Brain microvascular endothelial cell (primary cell): Measurements from ENCODE around the gene LATS2.

Source experiments
- DNase-seq: peaks from one replicate; pipeline ENCODE4 v3.0.0-alpha.2; 2020
- H3K27ac ChIP-seq: fragments of 250-450 bp; sonication (Bioruptor Pico); 2 replicates; pipeline ENCODE4 v1.5.1; 2020; ENCODE audit warnings: mild to moderate bottlenecking, moderate library complexity
- H3K27me3 ChIP-seq: fragments of 250-450 bp; sonication (Bioruptor Pico); replicated peaks from 2 replicates; pipeline ENCODE4 v1.5.1; 2020; ENCODE audit warnings: mild to moderate bottlenecking
- H3K36me3 ChIP-seq: fragments of 250-450 bp; sonication (Bioruptor Pico); replicated peaks from 2 replicates; pipeline ENCODE4 v1.5.1; 2020; ENCODE audit warnings: mild to moderate bottlenecking
- H3K4me3 ChIP-seq: 2 replicates; pipeline ENCODE4 v1.5.1; 2011; ENCODE audit warnings: low read depth, mild to moderate bottlenecking, control low read depth, low read length, moderate library complexity
- CTCF ChIP-seq: IDR thresholded peaks from 2 replicates; pipeline ENCODE4 v1.5.1; 2011; ENCODE audit warnings: low read depth, mild to moderate bottlenecking, moderate library complexity, low read length, control low read depth, inconsistent platforms; ENCODE audit errors: missing control alignments
- in situ Hi-C: cut with HindIII; loops from 2 replicates; pipeline ENCODE4 v1.10.0; 2017; ENCODE audit warnings: low sequenced_read_pairs, low pct_ligation_motif_present

Gene LATS2

DNA sequence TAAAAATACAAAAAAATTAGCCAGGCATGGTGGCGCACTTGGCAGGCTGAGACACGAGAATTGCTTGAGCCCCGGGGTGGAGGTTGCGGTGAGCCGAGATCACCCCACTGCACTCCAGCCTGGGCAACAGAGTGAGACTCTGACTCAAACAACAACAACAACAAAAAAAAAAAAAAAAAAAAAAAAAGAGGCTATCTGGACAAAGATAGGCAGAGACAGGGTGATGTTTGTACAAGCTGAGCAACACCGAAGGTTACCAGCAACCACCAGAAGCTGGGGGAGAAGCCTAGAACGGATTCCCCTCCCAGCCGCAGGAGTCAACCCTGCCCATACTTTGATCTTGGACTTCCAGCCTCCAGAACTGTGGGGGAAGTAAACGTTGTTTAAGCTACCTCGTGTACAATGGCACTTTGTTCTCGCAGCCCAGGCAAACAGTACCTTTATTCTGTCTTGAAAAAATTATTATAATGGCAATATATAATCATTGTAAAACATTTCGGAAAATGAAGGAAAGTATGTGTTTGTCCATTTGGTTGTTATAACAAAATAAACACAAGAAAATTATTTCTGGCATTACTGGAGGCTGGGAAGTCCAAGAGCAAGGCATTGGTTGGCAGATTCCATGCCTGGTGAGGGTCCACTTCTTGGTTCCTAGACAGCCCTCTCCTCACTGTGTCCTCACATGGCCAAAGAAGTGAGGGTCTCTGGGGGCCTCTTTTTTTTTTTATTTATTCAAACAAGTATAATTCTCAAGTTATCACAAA lies 39.8 kb upstream of the LATS2 start:
- no peak for TF ChIP-seq CTCF
- no peaks in the 10 kb centered on the region for H3K27me3 ChIP-seq
- H3K27ac ChIP-seq, result no peak overlapping the region
- no peaks in the 10 kb centered on the region for H3K36me3 ChIP-seq
- in situ Hi-C loops, result no loop called here
- DNase-seq, result no peak
- no peak overlapping the region for H3K4me3 ChIP-seq

DNA sequence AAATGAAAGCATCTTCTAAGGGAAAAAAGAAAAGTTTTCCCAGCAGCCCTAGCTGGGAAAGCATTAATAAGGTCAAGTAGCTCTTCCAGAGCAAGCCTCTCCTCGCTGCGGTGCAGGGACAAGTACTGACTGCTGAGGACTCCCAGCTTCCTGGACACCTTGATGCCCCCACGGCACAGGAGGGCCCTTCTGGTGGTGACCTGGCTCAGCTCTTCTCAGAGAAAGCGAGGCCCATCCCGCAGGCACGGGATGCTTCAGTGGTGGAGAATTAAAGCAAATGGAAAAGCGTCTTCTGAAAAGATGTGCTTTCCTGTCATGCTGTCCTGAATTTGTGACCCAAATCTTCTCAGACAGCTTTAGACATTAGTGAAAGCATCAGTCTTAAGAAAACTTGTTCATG lies 38.8 kb upstream of the LATS2 start:
- H3K27ac ChIP-seq, result no peak overlapping the region
- in situ Hi-C loops, result no loop called here

GRCh38 chr13:21095311-21095710 lies 33.9 kb upstream of the LATS2 start:
- Histone ChIP-seq H3K36me3 (no peaks in the 10 kb centered on the region), H3K27ac (no peak overlapping the region), H3K4me3 (no peak overlapping the region), H3K27me3 (no peaks in the 10 kb centered on the region)
- in situ Hi-C loops, result no loop called here
- DNase-seq, result no peak
- TF ChIP-seq CTCF, result no peak

More for the DNA sequence above, 38.8 kb upstream of the LATS2 start:
- Histone ChIP-seq H3K36me3 (no peaks in the 10 kb centered on the region), H3K4me3 (no peak overlapping the region), H3K27me3 (no peaks in the 10 kb centered on the region)
- DNase-seq, result no peak
- no peak for TF ChIP-seq CTCF

DNA sequence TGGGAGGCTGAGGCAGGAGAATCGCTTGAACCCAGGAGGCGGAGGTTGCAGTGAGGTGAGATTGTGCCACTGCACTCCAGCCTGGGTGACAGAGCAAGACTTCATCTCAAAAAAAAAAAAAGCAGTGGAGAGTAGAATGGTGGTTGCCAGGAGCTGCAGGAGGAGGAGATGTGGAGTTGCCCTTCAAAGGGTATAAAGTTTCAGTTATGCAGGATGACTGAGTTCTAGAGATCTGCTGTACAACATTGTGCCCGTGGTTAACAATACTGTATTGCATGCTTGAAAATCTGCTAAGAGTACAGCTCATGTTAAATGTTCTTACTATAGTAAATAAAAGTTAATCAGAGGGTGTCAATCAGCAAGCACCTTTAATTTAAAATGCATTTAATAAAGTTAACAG lies 28.4 kb upstream of the LATS2 start:
- in situ Hi-C loops, result no loop called here
- Histone ChIP-seq H3K27ac (no peak overlapping the region), H3K36me3 (no peaks in the 10 kb centered on the region), H3K27me3 (no peaks in the 10 kb centered on the region), H3K4me3 (no peak overlapping the region)
- DNase-seq, result no peak
- TF ChIP-seq CTCF, result no peak

DNA sequence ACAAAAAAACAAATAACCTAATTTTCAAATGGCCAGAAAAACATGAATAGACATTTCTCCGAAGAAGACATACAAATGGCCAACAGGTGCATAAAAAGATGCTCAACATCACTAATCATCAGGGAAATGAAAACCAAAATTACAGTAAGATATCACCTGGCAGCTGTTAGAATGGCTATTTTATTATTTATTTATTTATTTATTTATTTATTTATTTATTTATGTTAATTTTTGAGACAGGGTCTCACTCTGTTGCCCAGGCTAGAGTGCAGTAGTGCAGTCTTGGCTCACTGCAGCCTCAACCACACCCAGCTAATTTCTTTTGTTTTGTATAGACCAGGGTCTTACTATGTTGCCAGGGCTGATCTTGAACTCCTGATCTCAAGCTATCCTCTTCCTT lies 27.1 kb upstream of the LATS2 start:
- no peak overlapping the region for H3K4me3 ChIP-seq
- H3K27ac ChIP-seq, result no peak overlapping the region
- H3K36me3 ChIP-seq, result no peaks in the 10 kb centered on the region
- no peaks in the 10 kb centered on the region for H3K27me3 ChIP-seq
- in situ Hi-C loops, result no loop called here
- DNase-seq, result no peak
- TF ChIP-seq CTCF, result no peak

- in situ Hi-C loops, result no loop called here
- DNase-seq, result no peak
- H3K36me3 ChIP-seq, result no peaks in the 10 kb centered on the region
- TF ChIP-seq CTCF, result no peak
- no peak overlapping the region for H3K27ac ChIP-seq
- no peak overlapping the region for H3K4me3 ChIP-seq
- no peaks in the 10 kb centered on the region for H3K27me3 ChIP-seq
Measured at GRCh38 chr13:21086929-21087328, 25.5 kb upstream of the LATS2 start.
